Neuronal stem cell (in vitro differentiated cells): ENCODE measurements around the gene N4BP2L2.

ENCODE experiments used
- DNase-seq: peaks from one replicate; pipeline ENCODE4 v3.0.0-alpha.2; 2013; ENCODE audit warnings: low spot score
- H2AFZ ChIP-seq: one replicate; pipeline ENCODE4 v1.6.1; 2013; ENCODE audit warnings: mild to moderate bottlenecking, low read length, inconsistent platforms
- H2AK5ac ChIP-seq: 2 replicates; pipeline ENCODE4 v1.6.1; 2013; ENCODE audit warnings: low read depth, mild to moderate bottlenecking, inconsistent platforms, low read length, moderate library complexity, mixed read lengths
- H2BK120ac ChIP-seq: 2 replicates; pipeline ENCODE4 v1.6.1; 2013; ENCODE audit warnings: low read depth, mild to moderate bottlenecking, inconsistent platforms, low read length, moderate library complexity, mixed read lengths
- H2BK12ac ChIP-seq: one replicate; pipeline ENCODE4 v1.6.1; 2013; ENCODE audit warnings: low read length, inconsistent platforms
- H2BK15ac ChIP-seq: 2 replicates; pipeline ENCODE4 v1.6.1; 2013; ENCODE audit warnings: mild to moderate bottlenecking, low read length, inconsistent platforms, mixed read lengths
- H2BK5ac ChIP-seq: one replicate; pipeline ENCODE4 v1.6.1; 2013; ENCODE audit warnings: inconsistent platforms, mild to moderate bottlenecking, low read length, moderate library complexity
- H3K14ac ChIP-seq: one replicate; pipeline ENCODE4 v1.6.1; 2013; ENCODE audit warnings: low read length, inconsistent platforms
- H3K18ac ChIP-seq: 2 replicates; pipeline ENCODE4 v1.6.1; 2013; ENCODE audit warnings: low read length, inconsistent platforms
- H3K23ac ChIP-seq: 2 replicates; pipeline ENCODE4 v1.6.1; 2013; ENCODE audit warnings: low read depth, mild to moderate bottlenecking, mixed read lengths, low read length, inconsistent platforms; ENCODE audit not compliant: poor library complexity
- H3K27ac ChIP-seq: replicated peaks from 3 replicates; pipeline ENCODE4 v1.5.1; 2013; ENCODE audit warnings: low read length, inconsistent platforms
- H3K27me3 ChIP-seq, 3 experiments: 2 replicates each; pipeline ENCODE4 v1.6.1; 2013; ENCODE audit warnings: low read length in 3 of 3, mild to moderate bottlenecking in 2 of 3, inconsistent platforms in 1 of 3, low read depth in 1 of 3, mixed read lengths in 1 of 3, moderate library complexity in 1 of 3; ENCODE audit not compliant: control insufficient read depth in 3 of 3, insufficient read depth in 3 of 3
- H3K36me3 ChIP-seq, 2 donors: replicated peaks in 1 of 2; 2 replicates each; pipeline ENCODE4 v1.6.1; 2013; ENCODE audit warnings: low read length in 2 of 2; ENCODE audit not compliant: control insufficient read depth in 2 of 2, insufficient read depth in 2 of 2
- H3K4ac ChIP-seq: 2 replicates; pipeline ENCODE4 v1.6.1; 2013; ENCODE audit warnings: inconsistent platforms, mild to moderate bottlenecking, low read length, moderate library complexity
- H3K4me1 ChIP-seq, 2 donors: 1 replicate in 1 of 2; 2 replicates in 1 of 2; pipeline ENCODE4 v1.6.1; 2013; ENCODE audit warnings: low read length in 2 of 2, low read depth in 1 of 2; ENCODE audit not compliant: control insufficient read depth in 2 of 2, insufficient read depth in 1 of 2
- H3K4me2 ChIP-seq: one replicate; pipeline ENCODE4 v1.6.1; 2013; ENCODE audit warnings: mild to moderate bottlenecking, low read length, inconsistent platforms; ENCODE audit not compliant: insufficient read depth, poor library complexity, severe bottlenecking
- H3K4me3 ChIP-seq, 2 donors: 2 replicates each; pipeline ENCODE4 v1.5.1; 2013; ENCODE audit warnings: low read length in 2 of 2, mild to moderate bottlenecking in 2 of 2, inconsistent platforms in 1 of 2, moderate library complexity in 1 of 2
- H3K79me1 ChIP-seq: one replicate; pipeline ENCODE4 v1.6.1; 2013; ENCODE audit warnings: low read depth, mild to moderate bottlenecking, inconsistent platforms, low read length, moderate library complexity
- H3K9ac ChIP-seq: one replicate; pipeline ENCODE4 v1.6.1; 2013; ENCODE audit warnings: mild to moderate bottlenecking, low read depth, low read length, inconsistent platforms; ENCODE audit not compliant: poor library complexity
- H3K9me3 ChIP-seq, 2 donors: replicated peaks in 1 of 2; 2 replicates each; pipeline versions ENCODE3 to v1.6.1; 2013; ENCODE audit warnings: low read length in 2 of 2, mild to moderate bottlenecking in 2 of 2, inconsistent platforms in 1 of 2, low read depth in 1 of 2, mixed read lengths in 1 of 2, moderate library complexity in 1 of 2; ENCODE audit not compliant: control insufficient read depth in 2 of 2, insufficient read depth in 1 of 2
- H4K8ac ChIP-seq: one replicate; pipeline ENCODE4 v1.6.1; 2013; ENCODE audit warnings: low read depth, mild to moderate bottlenecking, inconsistent platforms, low read length, moderate library complexity
- H4K91ac ChIP-seq: one replicate; pipeline ENCODE4 v1.6.1; 2013; ENCODE audit warnings: low read length, low read depth, mild to moderate bottlenecking, inconsistent platforms; ENCODE audit not compliant: poor library complexity
- WGBS, 2 donors: extraction: QIAGEN DNeasy Blood & Tissue Kit; methylation state at CpG; one replicate each; pipeline ENCODE4 v1.1.7; 2013; ENCODE audit warnings: missing lambda C conversion rate in 2 of 2, mixed read lengths in 1 of 2; ENCODE audit not compliant: insufficient read length in 2 of 2, insufficient replicate concordance in 1 of 2; ENCODE audit errors: extremely low coverage in 2 of 2; 5-methylcytosine and 5-hydroxymethylcytosine counted together

Gene N4BP2L2

GRCh38 chr13:32504876-32505275 lies 33.7 kb downstream of the N4BP2L2 start:
- no peak overlapping the region for H4K8ac ChIP-seq
- H3K4ac ChIP-seq, result no peak overlapping the region
- no peak overlapping the region for H3K9ac ChIP-seq
- H3K18ac ChIP-seq, result no peak overlapping the region
- H2AK5ac ChIP-seq, result no peak overlapping the region
- H2BK12ac ChIP-seq, result no peak overlapping the region
- no peaks in the 10 kb centered on the region for H3K27me3 ChIP-seq
- H4K91ac ChIP-seq, result no peak overlapping the region
- H3K23ac ChIP-seq, result no peak overlapping the region
- no peaks in the 10 kb centered on the region for H3K9me3 ChIP-seq
- peaks cover 0 to 5% of the 10 kb centered on the region in 2 donors for H3K4me1 ChIP-seq
- no peak overlapping the region for H2AFZ ChIP-seq
- no peak overlapping the region for H2BK5ac ChIP-seq
- no peak overlapping the region for H3K27ac ChIP-seq
- DNase-seq, result no peak
- H3K4me2 ChIP-seq, result no peak overlapping the region
- no peaks in the 10 kb centered on the region for H3K79me1 ChIP-seq
- WGBS, 2 donors, result no CpG with 5 or more reads among the region's 2 CpGs
- H2BK120ac ChIP-seq, result no peak overlapping the region
- no peak overlapping the region for H3K4me3 ChIP-seq
- no peak overlapping the region for H3K14ac ChIP-seq
- peaks cover 0 to 40% of the 10 kb centered on the region in 2 donors for H3K36me3 ChIP-seq
- no peak overlapping the region for H2BK15ac ChIP-seq

- Histone ChIP-seq H2AFZ (no peak overlapping the region), H2BK120ac (no peak overlapping the region), H3K4ac (no peak overlapping the region), H3K27ac (no peak overlapping the region), H3K36me3 (peaks cover 0 to 34% of the 10 kb centered on the region in 2 donors), H3K9ac (no peak overlapping the region), H4K91ac (no peak overlapping the region), H2BK5ac (no peak overlapping the region), H2AK5ac (no peak overlapping the region), H4K8ac (no peak overlapping the region), H3K27me3 (no peaks in the 10 kb centered on the region), H3K4me3 (no peak overlapping the region), H3K23ac (no peak overlapping the region), H2BK12ac (no peak overlapping the region), H3K18ac (no peak overlapping the region), H3K4me1 (peaks cover 0 to 5% of the 10 kb centered on the region in 2 donors), H3K9me3 (no peaks in the 10 kb centered on the region), H2BK15ac (no peak overlapping the region), H3K4me2 (no peak overlapping the region), H3K79me1 (no peaks in the 10 kb centered on the region), H3K14ac (no peak overlapping the region)
- DNase-seq, result no peak
- no CpG with 5 or more reads among the region's 1 CpG for WGBS, 2 donors
These were observed 34.3 kb downstream of the N4BP2L2 start for GRCh38 chr13:32504263-32504662.

DNA sequence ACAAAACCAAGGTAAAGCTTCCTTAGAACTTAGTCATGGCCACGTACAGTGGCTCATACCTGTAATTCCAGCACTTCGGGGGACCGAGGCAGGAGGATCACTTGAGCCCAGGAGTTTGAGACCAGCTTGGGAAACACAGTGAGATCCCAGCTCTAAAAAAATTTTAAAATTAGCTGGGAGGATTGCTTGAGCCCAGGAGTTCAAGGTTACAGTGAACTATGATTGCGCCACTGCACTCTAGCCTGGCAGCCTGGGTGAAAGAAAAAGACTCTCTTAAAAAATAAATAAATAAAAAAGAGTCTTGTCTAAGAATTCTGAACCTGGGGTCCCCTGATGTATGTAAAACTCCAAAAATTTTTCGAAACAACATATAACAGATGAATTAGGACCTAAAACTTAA lies 34.9 kb downstream of the N4BP2L2 start:
- no peak overlapping the region for H3K4ac ChIP-seq
- H2AK5ac ChIP-seq, result no peak overlapping the region
- no peak overlapping the region for H3K4me2 ChIP-seq
- no peak overlapping the region for H2AFZ ChIP-seq
- no peak overlapping the region for H3K23ac ChIP-seq
- no peak overlapping the region for H3K9ac ChIP-seq
- no peak for DNase-seq
- no peak overlapping the region for H4K8ac ChIP-seq
- H3K79me1 ChIP-seq, result no peaks in the 10 kb centered on the region
- H2BK5ac ChIP-seq, result no peak overlapping the region
- H3K4me3 ChIP-seq, result no peak overlapping the region
- H3K36me3 ChIP-seq, result peaks cover 0 to 29% of the 10 kb centered on the region in 2 donors
- no peak overlapping the region for H2BK12ac ChIP-seq
- H3K14ac ChIP-seq, result no peak overlapping the region
- peaks cover 0 to 5% of the 10 kb centered on the region in 2 donors for H3K4me1 ChIP-seq
- no peaks in the 10 kb centered on the region for H3K9me3 ChIP-seq
- no peak overlapping the region for H2BK120ac ChIP-seq
- H3K18ac ChIP-seq, result no peak overlapping the region
- H4K91ac ChIP-seq, result no peak overlapping the region
- WGBS, 2 donors, result no CpG with 5 or more reads among the region's 5 CpGs
- H3K27me3 ChIP-seq, result no peaks in the 10 kb centered on the region
- H2BK15ac ChIP-seq, result no peak overlapping the region
- no peak overlapping the region for H3K27ac ChIP-seq

DNA sequence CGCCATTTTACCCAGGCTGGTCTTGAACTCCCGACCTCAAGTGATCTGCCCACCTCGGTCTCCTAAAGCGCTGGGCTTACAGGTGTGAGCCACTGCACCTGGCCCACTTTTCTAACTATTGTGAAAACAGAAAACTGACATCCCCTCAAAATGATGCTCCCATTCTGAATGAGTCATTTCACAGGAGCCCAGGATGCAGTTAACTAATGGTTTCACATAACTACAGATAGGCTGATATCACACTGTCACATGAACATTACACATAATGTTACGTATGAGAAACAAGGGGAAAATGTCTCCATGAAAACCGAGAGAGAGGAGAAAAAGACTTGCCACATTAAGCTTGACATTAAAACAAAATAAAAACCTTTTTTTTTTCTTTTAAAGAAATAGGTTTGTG lies 37.5 kb downstream of the N4BP2L2 start:
- no peak overlapping the region for H2BK5ac ChIP-seq
- H4K8ac ChIP-seq, result no peak overlapping the region
- H2BK15ac ChIP-seq, result no peak overlapping the region
- H2AFZ ChIP-seq, result no peak overlapping the region
- H4K91ac ChIP-seq, result no peak overlapping the region
- no peak overlapping the region for H2AK5ac ChIP-seq
- H3K79me1 ChIP-seq, result no peaks in the 10 kb centered on the region
- no peak overlapping the region for H3K27ac ChIP-seq
- no peaks in the 10 kb centered on the region for H3K27me3 ChIP-seq
- H3K36me3 ChIP-seq, result peaks cover 0 to 9% of the 10 kb centered on the region in 2 donors
- no peak overlapping the region for H3K23ac ChIP-seq
- H3K4me1 ChIP-seq, result peaks cover 0 to 5% of the 10 kb centered on the region in 2 donors
- DNase-seq, result no peak
- no peak overlapping the region for H3K9ac ChIP-seq
- no CpG with 5 or more reads among the region's 6 CpGs for WGBS, 2 donors
- no peak overlapping the region for H3K4ac ChIP-seq
- H3K18ac ChIP-seq, result no peak overlapping the region
- no peak overlapping the region for H3K4me2 ChIP-seq
- H3K4me3 ChIP-seq, result no peak overlapping the region
- no peak overlapping the region for H2BK120ac ChIP-seq
- H3K14ac ChIP-seq, result no peak overlapping the region
- H3K9me3 ChIP-seq, result no peaks in the 10 kb centered on the region
- H2BK12ac ChIP-seq, result no peak overlapping the region
